Mesendoderm (in vitro differentiated cells): ENCODE measurements around the gene MMEL1.

Experiments
- DNase-seq: peaks from one replicate; pipeline ENCODE4 v3.0.0; 2013
- H2AK5ac ChIP-seq: 2 replicates; pipeline ENCODE4 v1.6.1; 2013; ENCODE audit warnings: low read length, inconsistent platforms
- H2BK120ac ChIP-seq: 2 replicates; pipeline ENCODE4 v1.6.1; 2013; ENCODE audit warnings: low read depth, mild to moderate bottlenecking, low read length, moderate library complexity, mixed read lengths
- H2BK15ac ChIP-seq: replicated peaks from 2 replicates; pipeline ENCODE4 v1.6.1; 2013; ENCODE audit warnings: low read depth, mild to moderate bottlenecking, moderate library complexity
- H2BK5ac ChIP-seq: 2 replicates; pipeline ENCODE4 v1.6.1; 2013; ENCODE audit warnings: low read length, inconsistent platforms
- H3K18ac ChIP-seq: 2 replicates; pipeline ENCODE4 v1.6.1; 2013; ENCODE audit warnings: mild to moderate bottlenecking, low read length, mixed read lengths
- H3K23ac ChIP-seq: one replicate; pipeline ENCODE4 v1.6.1; 2013; ENCODE audit warnings: low read length
- H3K27ac ChIP-seq: 2 replicates; pipeline ENCODE4 v1.5.1; 2013; ENCODE audit warnings: low read depth, mild to moderate bottlenecking, inconsistent platforms, low read length, moderate library complexity
- H3K27me3 ChIP-seq: 2 replicates; pipeline ENCODE4 v1.6.1; 2013; ENCODE audit warnings: low read length, control low read depth, mild to moderate bottlenecking, inconsistent platforms; ENCODE audit not compliant: insufficient read depth, poor library complexity
- H3K36me3 ChIP-seq: 2 replicates; pipeline ENCODE4 v1.6.1; 2013; ENCODE audit warnings: low read length, inconsistent platforms; ENCODE audit not compliant: control insufficient read depth, insufficient read depth
- H3K4ac ChIP-seq: one replicate; pipeline ENCODE4 v1.6.1; 2013; ENCODE audit warnings: low read depth, mild to moderate bottlenecking, low read length, moderate library complexity
- H3K4me1 ChIP-seq: 2 replicates; pipeline ENCODE4 v1.6.1; 2013; ENCODE audit warnings: low read depth, low read length, inconsistent platforms; ENCODE audit not compliant: control insufficient read depth
- H3K4me2 ChIP-seq: 2 replicates; pipeline ENCODE4 v1.6.1; 2013; ENCODE audit warnings: low read length
- H3K4me3 ChIP-seq: 2 replicates; pipeline ENCODE4 v1.5.1; 2013; ENCODE audit warnings: mild to moderate bottlenecking, low read length
- H3K56ac ChIP-seq: one replicate; pipeline ENCODE4 v1.6.1; 2013; ENCODE audit warnings: low read length
- H3K79me1 ChIP-seq: 2 replicates; pipeline ENCODE4 v1.6.1; 2013; ENCODE audit warnings: low read length, inconsistent platforms
- H3K79me2 ChIP-seq: 2 replicates; pipeline ENCODE4 v1.6.1; 2013; ENCODE audit warnings: mild to moderate bottlenecking, low read length; ENCODE audit not compliant: control insufficient read depth, insufficient read depth
- H3K9ac ChIP-seq: 2 replicates; pipeline ENCODE4 v1.6.1; 2013; ENCODE audit warnings: low read length, inconsistent platforms
- H4K5ac ChIP-seq: one replicate; pipeline ENCODE4 v1.6.1; 2013; ENCODE audit warnings: low read length
- H4K8ac ChIP-seq: one replicate; pipeline ENCODE4 v1.6.1; 2013; ENCODE audit warnings: low read depth, mild to moderate bottlenecking, control low read depth, low read length, moderate library complexity
- WGBS: extraction: QIAGEN DNeasy Blood & Tissue Kit; methylation state at CpG from one replicate; pipeline ENCODE4 v1.1.7; 2013; ENCODE audit warnings: low lambda C conversion rate, missing lambda C conversion rate; ENCODE audit not compliant: insufficient coverage; ENCODE audit errors: extremely low coverage; 5-methylcytosine and 5-hydroxymethylcytosine counted together

MMEL1 gene

DNA sequence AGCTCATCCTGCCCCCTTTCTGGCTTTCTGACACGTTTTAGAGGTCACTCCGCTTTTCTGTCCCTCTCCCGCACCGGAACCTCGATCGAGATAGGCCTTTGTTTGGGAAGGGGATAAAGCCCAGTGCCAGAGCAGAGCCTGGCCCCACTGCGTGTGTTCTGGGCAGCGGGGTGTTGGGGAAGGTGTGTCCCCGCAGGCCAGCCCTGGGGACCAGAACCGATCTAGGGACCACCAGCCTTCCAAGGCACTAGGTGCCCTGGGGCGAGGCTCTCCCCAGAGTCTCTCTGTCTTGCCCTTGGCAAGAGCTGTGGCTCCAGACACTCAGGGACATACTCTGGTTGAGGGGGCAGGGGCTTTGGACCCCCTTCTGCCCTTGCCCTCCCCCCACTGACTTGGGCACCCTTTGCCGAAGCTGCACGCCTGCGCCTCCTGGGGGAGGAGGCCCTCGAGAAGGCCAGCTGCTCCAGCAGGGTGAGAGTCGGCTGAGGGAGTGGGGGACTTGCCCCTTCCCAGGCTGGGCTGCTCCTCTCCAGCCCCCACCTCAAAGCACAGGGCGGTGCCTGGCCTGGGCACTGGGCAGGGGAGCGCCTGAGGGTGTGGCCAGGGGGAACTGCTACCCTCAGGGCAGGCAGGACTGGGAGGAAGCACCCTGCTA is 29.8 kb downstream of the MMEL1 start:
- no peak overlapping the region for H3K27ac ChIP-seq
- no peaks in the 10 kb centered on the region for H3K36me3 ChIP-seq
- H3K79me1 ChIP-seq = no peaks in the 10 kb centered on the region
- no peak overlapping the region for H2AK5ac ChIP-seq
- H3K9ac ChIP-seq = no peak overlapping the region
- no peak overlapping the region for H4K8ac ChIP-seq
- H3K56ac ChIP-seq = no peak overlapping the region
- H3K4me1 ChIP-seq = no peaks in the 10 kb centered on the region
- no peak overlapping the region for H2BK5ac ChIP-seq
- H3K4me3 ChIP-seq = no peak overlapping the region
- H3K4ac ChIP-seq = no peak overlapping the region
- H4K5ac ChIP-seq = no peak overlapping the region
- H3K18ac ChIP-seq = no peak overlapping the region
- H3K27me3 ChIP-seq = no peaks in the 10 kb centered on the region
- no peak overlapping the region for H3K23ac ChIP-seq
- no peaks in the 10 kb centered on the region for H3K79me2 ChIP-seq
- no peak for DNase-seq
- no peak overlapping the region for H2BK15ac ChIP-seq
- no peak overlapping the region for H3K4me2 ChIP-seq
- WGBS = no CpG with 5 or more reads among the region's 18 CpGs
- no peak overlapping the region for H2BK120ac ChIP-seq

DNA sequence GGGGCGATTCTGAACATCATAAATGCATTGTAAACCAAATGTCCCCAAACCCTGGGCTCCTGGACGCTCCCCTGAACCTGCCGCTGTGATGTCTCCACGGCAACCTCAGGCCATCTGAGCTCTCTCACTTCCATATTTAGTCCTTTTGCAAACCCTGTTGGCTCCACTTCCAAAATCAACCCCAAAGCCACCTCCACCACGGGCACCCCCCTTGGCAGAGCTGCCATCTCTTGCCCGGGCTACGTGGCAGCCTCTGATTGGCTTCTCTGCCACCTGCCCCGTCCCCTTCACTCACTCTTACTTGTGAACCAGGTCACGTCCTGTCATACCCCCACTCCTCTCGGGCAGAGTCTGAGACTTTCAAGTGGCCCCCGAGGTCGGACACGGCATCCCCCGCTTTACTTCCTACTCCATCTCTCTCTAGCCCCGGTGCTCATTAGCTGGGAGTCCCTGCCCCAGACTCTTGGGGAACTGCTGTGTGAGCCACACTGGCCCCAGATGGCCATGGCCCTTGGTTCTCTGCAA is 30.4 kb downstream of the MMEL1 start:
- Histone ChIP-seq H4K8ac (no peak overlapping the region), H2BK5ac (no peak overlapping the region), H3K27me3 (no peaks in the 10 kb centered on the region), H3K4me1 (no peaks in the 10 kb centered on the region), H3K36me3 (no peaks in the 10 kb centered on the region), H2AK5ac (no peak overlapping the region), H3K56ac (no peak overlapping the region), H3K18ac (no peak overlapping the region), H4K5ac (no peak overlapping the region), H3K4me3 (no peak overlapping the region), H3K4ac (no peak overlapping the region), H3K4me2 (no peak overlapping the region), H3K23ac (no peak overlapping the region), H3K9ac (no peak overlapping the region), H2BK15ac (no peak overlapping the region), H3K79me2 (no peaks in the 10 kb centered on the region), H3K79me1 (no peaks in the 10 kb centered on the region), H2BK120ac (no peak overlapping the region), H3K27ac (no peak overlapping the region)
- no CpG with 5 or more reads among the region's 15 CpGs for WGBS
- no peak for DNase-seq

DNA sequence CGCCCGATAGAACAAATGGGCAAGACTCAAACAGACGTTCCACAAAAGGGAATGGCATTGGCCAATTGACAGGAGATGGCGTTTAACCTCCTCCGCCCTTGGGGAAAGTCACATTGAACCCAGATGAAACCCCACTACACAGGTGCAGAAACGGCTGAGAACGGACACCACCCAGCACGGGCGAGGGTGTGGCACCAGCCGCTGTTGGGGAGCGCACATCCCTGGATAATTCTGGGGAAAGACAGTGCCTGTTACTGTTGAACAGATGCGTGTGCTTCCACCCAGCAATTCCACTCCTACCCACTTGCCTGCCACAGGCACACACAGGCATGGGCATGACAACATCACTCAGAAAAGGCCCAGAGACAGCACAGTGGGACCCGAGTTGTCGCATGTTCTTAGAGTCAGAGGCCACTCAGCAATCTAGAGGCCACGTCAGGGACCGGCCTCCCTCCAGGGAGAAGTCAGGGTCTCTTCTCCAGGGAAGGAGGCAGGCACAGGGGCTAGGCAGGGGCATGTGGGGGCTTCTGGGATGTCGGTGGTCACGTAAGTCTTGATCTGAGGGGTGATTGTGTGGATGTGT is 31.0 kb downstream of the MMEL1 start:
- Histone ChIP-seq H3K79me1 (no peaks in the 10 kb centered on the region), H2BK15ac (no peak overlapping the region), H4K5ac (no peak overlapping the region), H2AK5ac (no peak overlapping the region), H3K36me3 (no peaks in the 10 kb centered on the region), H3K79me2 (no peaks in the 10 kb centered on the region), H2BK120ac (no peak overlapping the region), H3K4me3 (no peak overlapping the region), H3K4me1 (no peaks in the 10 kb centered on the region), H3K4ac (no peak overlapping the region), H3K27ac (no peak overlapping the region), H3K56ac (no peak overlapping the region), H3K9ac (no peak overlapping the region), H3K23ac (no peak overlapping the region), H3K27me3 (no peaks in the 10 kb centered on the region), H2BK5ac (no peak overlapping the region), H3K18ac (no peak overlapping the region), H3K4me2 (no peak overlapping the region), H4K8ac (no peak overlapping the region)
- DNase-seq = no peak
- no CpG with 5 or more reads among the region's 18 CpGs for WGBS

DNA sequence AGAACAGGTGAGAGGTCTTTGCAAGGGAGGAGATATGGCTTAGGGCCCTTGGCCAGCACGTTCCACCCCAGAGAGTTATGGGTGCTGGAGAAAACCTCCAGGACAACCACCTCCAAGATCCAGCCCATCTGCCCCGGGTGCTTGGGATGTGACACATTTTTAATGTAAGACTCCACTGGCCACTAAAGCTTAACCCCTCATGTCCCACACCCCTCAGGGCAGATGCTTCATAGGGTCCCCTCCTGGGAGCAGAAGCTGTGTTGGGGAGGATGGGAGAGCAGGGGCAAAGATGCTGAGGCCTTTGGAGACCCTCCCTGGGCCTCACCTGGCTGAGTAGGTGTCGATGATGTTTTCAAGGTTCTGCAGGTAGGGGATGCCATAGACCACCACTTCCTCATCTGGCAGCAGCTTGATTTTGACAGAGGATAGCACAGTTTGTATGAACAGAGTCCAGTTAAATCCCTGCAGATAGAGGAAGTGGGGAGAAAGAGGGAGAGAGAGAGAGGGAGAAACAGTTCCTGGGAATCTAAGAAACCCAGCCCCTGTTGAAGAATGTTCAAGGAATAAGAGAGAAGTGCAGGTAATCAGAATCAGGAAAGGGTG is 34.4 kb downstream of the MMEL1 start:
- H3K4ac ChIP-seq = no peak overlapping the region
- no peak overlapping the region for H3K4me2 ChIP-seq
- no peaks in the 10 kb centered on the region for H3K36me3 ChIP-seq
- no peak overlapping the region for H4K8ac ChIP-seq
- WGBS = no CpG with 5 or more reads among the region's 3 CpGs
- H3K18ac ChIP-seq = no peak overlapping the region
- no peak overlapping the region for H3K27ac ChIP-seq
- H3K79me1 ChIP-seq = no peaks in the 10 kb centered on the region
- no peak overlapping the region for H3K23ac ChIP-seq
- H2BK120ac ChIP-seq = no peak overlapping the region
- no peak overlapping the region for H3K4me3 ChIP-seq
- no peak overlapping the region for H3K9ac ChIP-seq
- H2BK5ac ChIP-seq = no peak overlapping the region
- no peak overlapping the region for H4K5ac ChIP-seq
- no peaks in the 10 kb centered on the region for H3K79me2 ChIP-seq
- no peak for DNase-seq
- H3K4me1 ChIP-seq = no peaks in the 10 kb centered on the region
- no peak overlapping the region for H2AK5ac ChIP-seq
- no peak overlapping the region for H3K56ac ChIP-seq
- H2BK15ac ChIP-seq = no peak overlapping the region
- H3K27me3 ChIP-seq = no peaks in the 10 kb centered on the region

DNA sequence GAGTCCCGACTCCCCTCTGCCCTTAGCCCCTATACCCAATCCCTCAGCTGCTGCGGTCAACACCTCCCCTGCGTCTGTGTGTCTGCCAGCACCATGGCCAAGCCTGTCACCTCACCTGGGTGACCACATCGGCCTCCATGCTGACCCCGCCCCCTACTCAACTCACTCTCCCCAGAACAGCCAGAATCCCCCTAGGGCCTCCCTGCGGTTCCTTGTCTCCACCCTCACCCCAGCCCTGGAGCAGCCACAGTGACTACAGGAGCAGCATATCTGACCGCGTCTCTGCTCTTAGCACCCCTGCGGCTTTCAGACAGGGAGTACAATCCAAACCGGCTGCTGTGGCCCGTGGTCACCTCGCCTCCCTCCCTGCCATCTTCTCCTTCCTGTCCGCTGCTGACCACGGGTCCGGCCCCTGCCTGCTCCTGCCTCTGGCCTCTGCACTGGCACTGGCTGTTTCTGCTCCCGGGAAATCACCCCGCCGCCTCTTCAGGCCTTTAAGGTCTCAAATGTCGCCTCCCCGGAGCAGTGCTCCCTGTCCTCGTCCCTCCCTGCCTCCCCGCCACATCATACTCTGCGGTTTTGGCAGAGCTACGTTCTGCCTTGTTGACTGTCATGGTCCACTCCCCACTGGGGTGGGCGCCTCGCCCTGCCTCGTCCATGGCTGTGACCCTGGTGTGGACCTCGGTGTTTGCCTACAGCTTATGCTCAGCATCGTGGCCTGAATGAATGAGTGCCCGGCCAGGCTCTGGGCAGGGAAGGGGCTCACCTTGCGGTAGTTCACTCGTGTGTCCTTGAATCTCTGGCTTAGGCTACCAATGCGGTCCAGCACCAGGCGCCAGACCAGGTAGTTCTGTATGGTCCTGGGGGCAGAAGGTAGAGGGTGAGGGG is 35.1 kb downstream of the MMEL1 start:
- H3K4ac ChIP-seq = no peak overlapping the region
- no peak overlapping the region for H3K4me3 ChIP-seq
- no peaks in the 10 kb centered on the region for H3K79me2 ChIP-seq
- H3K4me2 ChIP-seq = no peak overlapping the region
- H2AK5ac ChIP-seq = no peak overlapping the region
- H3K56ac ChIP-seq = no peak overlapping the region
- no peak overlapping the region for H2BK15ac ChIP-seq
- no peak for DNase-seq
- no peak overlapping the region for H3K18ac ChIP-seq
- no peak overlapping the region for H3K23ac ChIP-seq
- H3K9ac ChIP-seq = no peak overlapping the region
- H3K79me1 ChIP-seq = no peaks in the 10 kb centered on the region
- WGBS = no CpG with 5 or more reads among the region's 34 CpGs
- no peak overlapping the region for H4K5ac ChIP-seq
- no peaks in the 10 kb centered on the region for H3K4me1 ChIP-seq
- H3K27ac ChIP-seq = no peak overlapping the region
- no peak overlapping the region for H2BK5ac ChIP-seq
- no peak overlapping the region for H4K8ac ChIP-seq
- H3K27me3 ChIP-seq = no peaks in the 10 kb centered on the region
- H2BK120ac ChIP-seq = no peak overlapping the region
- H3K36me3 ChIP-seq = no peaks in the 10 kb centered on the region
